ENCODE data around the gene UCN.

Gene UCN

DNA sequence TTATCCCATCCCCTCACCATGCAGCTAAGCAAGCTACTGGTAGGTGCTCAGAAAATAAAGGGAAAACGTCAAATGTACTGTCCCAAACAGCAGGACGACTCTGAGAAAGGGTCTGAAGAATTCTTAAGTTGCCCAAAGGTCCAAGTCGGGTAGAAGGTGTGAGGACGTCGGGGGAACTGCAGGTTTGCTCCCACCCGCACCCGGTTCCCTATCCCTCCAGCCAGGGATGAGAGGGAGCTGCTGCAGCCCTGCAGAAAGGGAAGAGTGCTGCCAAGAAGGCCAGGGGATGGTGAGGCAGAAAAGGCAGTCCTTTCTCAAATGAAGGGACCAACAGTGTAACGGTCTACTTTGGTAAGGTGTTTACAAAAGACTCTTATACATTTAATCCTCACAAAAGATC is 6.9 kb upstream of the UCN start:
- CTCF ChIA-PET = interaction anchor here (0.9 to 1.1 kb wide), 2 partner anchors 12 to 64 kb away, joined by 3 to 5 read pairs; no protein-coding TSS in a partner anchor

GRCh38 chr2:27314709-27315108 is 6.5 kb upstream of the UCN start:
- no peaks in the 10 kb centered on the region for H3K9me3 ChIP-seq (ENCODE audit: control insufficient read depth, insufficient read depth, low read depth, low read length)
- H3K27ac ChIP-seq (ENCODE audit: extremely low read depth, low read depth, low read length) = no peak overlapping the region
- H3K36me3 ChIP-seq (ENCODE audit: control insufficient read depth in 2 of 2, insufficient read depth in 1 of 2, low read length in 2 of 2) = peaks cover 0 to 32% of the 10 kb centered on the region in 2 experiments; a peak in 2 of 3 replicates
- H3K4me1 ChIP-seq (ENCODE audit: control insufficient read depth, insufficient read depth, low read length) = peaks cover 8% of the 10 kb centered on the region; the same call in 1 of the 2 replicates
- TF ChIP-seq CTCF (tag by site-specific recombination; IDR thresholded peaks at IDR 0.05) = no peak
- TF ChIP-seq ZNF302 (tag by site-specific recombination; IDR thresholded peaks at IDR 0.05; ENCODE audit: low read depth) = no peak
- TF ChIP-seq ATF2 (tag by site-specific recombination; IDR thresholded peaks at IDR 0.05; ENCODE audit: low read depth) = no peak
- TF ChIP-seq ZSCAN23 (tag by site-specific recombination; IDR thresholded peaks at IDR 0.05) = no peak
- TF ChIP-seq ZBTB1 (tag by site-specific recombination; IDR thresholded peaks at IDR 0.05) = no peak
- TF ChIP-seq ZNF324 (tag by site-specific recombination; IDR thresholded peaks at IDR 0.05) = no peak
- no peak for TF ChIP-seq ZNF785 (tag by site-specific recombination; IDR thresholded peaks at IDR 0.05)
- no peak for TF ChIP-seq HOXD13 (CRISPR knock-in tag; IDR thresholded peaks at IDR 0.05; ENCODE audit: borderline replicate concordance)
- no peak for TF ChIP-seq ZFHX2 (tag by site-specific recombination; conservative IDR thresholded peaks at IDR 0.05)
- TF ChIP-seq ZBTB7A (tag by site-specific recombination; IDR thresholded peaks at IDR 0.05; ENCODE audit: low read depth) = no peak
- no peak for TF ChIP-seq TRIM28 (IDR thresholded peaks at IDR 0.05; ENCODE audit: borderline replicate concordance, low read length)
- no peak for TF ChIP-seq ZNF2 (tag by site-specific recombination; IDR thresholded peaks at IDR 0.05)
- no peak for TF ChIP-seq ZNF776 (tag by site-specific recombination; IDR thresholded peaks at IDR 0.05; ENCODE audit: borderline replicate concordance)
- TF ChIP-seq ZNF658 (tag by site-specific recombination; IDR thresholded peaks at IDR 0.05) = no peak
- TF ChIP-seq SCRT2 (tag by site-specific recombination; IDR thresholded peaks at IDR 0.05) = no peak
- no peak for TF ChIP-seq ZNF654 (tag by site-specific recombination; IDR thresholded peaks at IDR 0.05; ENCODE audit: low read depth)
- TF ChIP-seq ZNF10 (tag by site-specific recombination; IDR thresholded peaks at IDR 0.05) = no peak
- TF ChIP-seq ZNF76 (tag by site-specific recombination; IDR thresholded peaks at IDR 0.05; ENCODE audit: borderline replicate concordance, low read depth) = no peak
- no peak for TF ChIP-seq ZSCAN18 (tag by site-specific recombination; IDR thresholded peaks at IDR 0.05)
- POLR2A ChIA-PET = no interaction called here
- H3K4me3 ChIP-seq (ENCODE audit: low read depth, low read length) = no peak overlapping the region
- CTCF ChIA-PET = interaction anchor here (0.9 to 1.1 kb wide), 2 partner anchors 11 to 64 kb away, joined by 3 to 5 read pairs; no protein-coding TSS in a partner anchor

More for the DNA sequence above, 6.9 kb upstream of the UCN start:
- H3K27ac ChIP-seq (ENCODE audit: extremely low read depth, low read depth, low read length) = no peak overlapping the region
- H3K9me3 ChIP-seq (ENCODE audit: control insufficient read depth, insufficient read depth, low read depth, low read length) = no peaks in the 10 kb centered on the region
- peaks cover 0 to 30% of the 10 kb centered on the region in 2 experiments; a peak in 2 of 3 replicates for H3K36me3 ChIP-seq (ENCODE audit: control insufficient read depth in 2 of 2, insufficient read depth in 1 of 2, low read length in 2 of 2)
- TF ChIP-seq ZBTB17 (tag by site-specific recombination; IDR thresholded peaks at IDR 0.05) = no peak
- no peak for TF ChIP-seq MEIS1 (CRISPR knock-in tag; IDR thresholded peaks at IDR 0.05; ENCODE audit: borderline replicate concordance)
- no peak for TF ChIP-seq SCRT1 (tag by site-specific recombination; IDR thresholded peaks at IDR 0.05; ENCODE audit: borderline replicate concordance)
- TF ChIP-seq ZNF560 (tag by site-specific recombination; IDR thresholded peaks at IDR 0.05; ENCODE audit: borderline replicate concordance) = no peak
- no peak for TF ChIP-seq ZNF654 (tag by site-specific recombination; IDR thresholded peaks at IDR 0.05; ENCODE audit: low read depth)
- TF ChIP-seq ZNF37A (tag by site-specific recombination; IDR thresholded peaks at IDR 0.05) = no peak
- no peak for TF ChIP-seq ZNF18 (tag by site-specific recombination; IDR thresholded peaks at IDR 0.05)
- TF ChIP-seq ZNF114 (tag by site-specific recombination; IDR thresholded peaks at IDR 0.05) = no peak
- no peak for TF ChIP-seq TRIM28 (IDR thresholded peaks at IDR 0.05; ENCODE audit: borderline replicate concordance, low read length)
- H3K4me3 ChIP-seq (ENCODE audit: low read depth, low read length) = no peak overlapping the region
- peaks cover 8% of the 10 kb centered on the region; the same call in 1 of the 2 replicates for H3K4me1 ChIP-seq (ENCODE audit: control insufficient read depth, insufficient read depth, low read length)
- POLR2A ChIA-PET = no interaction called here

Data from HEK293 (cell line).